Neural cell (in vitro differentiated cells): Measurements from ENCODE around the gene MYO7A. TPM values are rescaled to one million over a fixed set of nuclear protein-coding genes. Genes with fewer than 3 reads are reported as not detected.

Experiments used
- H2AFZ ChIP-seq: fragments of 200-600, 300-800 bp; sonication (generic), shearing (Covaris generic); 2 replicates; pipeline ENCODE4 v1.6.0; 2014; ENCODE audit warnings: low read depth, mild to moderate bottlenecking, antibody characterized with exemption, low read length, moderate library complexity
- H3F3A ChIP-seq: fragments of 200-600 bp; shearing (Covaris generic); 2 replicates; pipeline ENCODE4 v1.6.1; 2016; ENCODE audit warnings: mild to moderate bottlenecking, moderate library complexity, mixed read lengths, antibody characterized with exemption, low read length; ENCODE audit not compliant: insufficient read depth, poor library complexity, severe bottlenecking
- H3K27ac ChIP-seq: fragments of 200-600, 300-800 bp; sonication (generic), shearing (Covaris generic); 2 replicates; pipeline ENCODE4 v1.5.1; 2014; ENCODE audit warnings: mild to moderate bottlenecking, low read length, moderate library complexity
- H3K27me3 ChIP-seq: fragments of 300-800, 200-600 bp; sonication (generic), shearing (Covaris generic); 2 replicates; pipeline ENCODE4 v1.6.0; 2014; ENCODE audit warnings: mild to moderate bottlenecking, low read depth, low read length, moderate library complexity; ENCODE audit not compliant: insufficient read depth
- H3K36me3 ChIP-seq: fragments of 300-800, 200-600 bp; sonication (generic), shearing (Covaris generic); 2 replicates; pipeline ENCODE4 v1.5.1; 2014; ENCODE audit warnings: mild to moderate bottlenecking, antibody characterized with exemption, low read length, moderate library complexity; ENCODE audit not compliant: insufficient read depth
- H3K4me2 ChIP-seq: fragments of 300-800, 200-600 bp; sonication (generic), shearing (Covaris generic); 2 replicates; pipeline ENCODE4 v1.6.0; 2014; ENCODE audit warnings: mild to moderate bottlenecking, low read length
- H3K4me3 ChIP-seq: fragments of 300-800, 200-600 bp; sonication (generic), shearing (Covaris generic); 2 replicates; pipeline ENCODE4 v1.5.1; 2014; ENCODE audit warnings: mild to moderate bottlenecking, low read length, moderate library complexity
- H3K79me2 ChIP-seq: fragments of 200-600 bp; shearing (Covaris generic); replicated peaks from 2 replicates; pipeline ENCODE4 v1.6.0; 2014; ENCODE audit warnings: mild to moderate bottlenecking, low read length, moderate library complexity; ENCODE audit not compliant: insufficient read depth
- H3K9ac ChIP-seq: fragments of 300-800, 200-600 bp; sonication (generic), shearing (Covaris generic); 2 replicates; pipeline ENCODE4 v1.6.1; 2016; ENCODE audit warnings: mild to moderate bottlenecking, low read length, mixed read lengths
- H3K9me2 ChIP-seq: fragments of 200-600 bp; shearing (Covaris generic); 2 replicates; pipeline ENCODE4 v1.6.1; 2016; ENCODE audit warnings: mild to moderate bottlenecking, low read length, mixed read lengths; ENCODE audit not compliant: insufficient read depth
- H3K9me3 ChIP-seq: fragments of 200-600, 300-800 bp; sonication (generic), shearing (Covaris generic); 2 replicates; pipeline ENCODE4 v1.6.1; 2016; ENCODE audit warnings: mild to moderate bottlenecking, mixed run types, low read length, moderate library complexity, mixed read lengths
- H4K20me1 ChIP-seq: fragments of 200-600 bp; shearing (Covaris generic); 2 replicates; pipeline ENCODE4 v1.6.1; 2016; ENCODE audit warnings: mild to moderate bottlenecking, mixed run types; ENCODE audit not compliant: insufficient read depth
- CTCF ChIP-seq: fragments of 450-650 bp; IDR thresholded peaks from 2 replicates; pipeline ENCODE4 v1.5.1; 2014; ENCODE audit warnings: antibody characterized with exemption, mild to moderate bottlenecking, moderate library complexity; ENCODE audit not compliant: poor library complexity, severe bottlenecking
- EP300 ChIP-seq: fragments of 450-650 bp; conservative IDR thresholded peaks from 2 replicates; pipeline ENCODE4 v1.6.1; 2014; ENCODE audit warnings: antibody characterized with exemption, mild to moderate bottlenecking, moderate library complexity; ENCODE audit not compliant: poor library complexity, severe bottlenecking
- EZH2 ChIP-seq: fragments of 200-600, 300-800 bp; shearing (Covaris generic), sonication (generic); IDR thresholded peaks from 2 replicates; pipeline ENCODE4 v1.6.1; 2014; ENCODE audit warnings: antibody characterized with exemption, low read length, borderline replicate concordance, mild to moderate bottlenecking; ENCODE audit not compliant: insufficient read depth, poor library complexity, severe bottlenecking
- MXI1 ChIP-seq: fragments of 450-650 bp; conservative IDR thresholded peaks from 2 replicates; pipeline ENCODE4 v1.6.1; 2014; ENCODE audit warnings: antibody characterized with exemption, mild to moderate bottlenecking; ENCODE audit not compliant: poor library complexity, severe bottlenecking
- POLR2AphosphoS5 ChIP-seq: IDR thresholded peaks from 2 replicates; pipeline ENCODE4 v1.6.1; 2012
- RAD21 ChIP-seq: fragments of 450-650 bp; conservative IDR thresholded peaks from 2 replicates; pipeline ENCODE4 v1.6.1; 2014; ENCODE audit warnings: antibody characterized with exemption, mild to moderate bottlenecking, moderate library complexity
- REST ChIP-seq: IDR thresholded peaks from 2 replicates; pipeline ENCODE4 v1.6.1; 2012; ENCODE audit warnings: borderline replicate concordance
- SMC3 ChIP-seq: fragments of 450-650 bp; conservative IDR thresholded peaks from 2 replicates; pipeline ENCODE4 v1.6.1; 2014; ENCODE audit warnings: antibody characterized with exemption, mild to moderate bottlenecking, moderate library complexity; ENCODE audit not compliant: poor library complexity
- TAF1 ChIP-seq: IDR thresholded peaks from 2 replicates; pipeline ENCODE4 v1.6.1; 2012; ENCODE audit warnings: low read depth
- polyA plus RNA-seq: library from polyadenylated mRNA; depleted of rRNA; stranded (reverse); fragments of >200 nt; gene quantifications from 2 replicates; pipeline ENCODE4 v1.2.3, GENCODE V29; 2014

MYO7A gene
- polyA plus RNA-seq, 1 donor from 2014 or later = 0.61 TPM

- Histone ChIP-seq H4K20me1 (no peaks in the 10 kb centered on the region), H3K9me2 (no peaks in the 10 kb centered on the region), H3K4me3 (no peak overlapping the region), H2AFZ (no peak overlapping the region), H3K36me3 (no peaks in the 10 kb centered on the region), H3K4me2 (no peak overlapping the region), H3K79me2 (no peaks in the 10 kb centered on the region), H3F3A (no peaks in the 10 kb centered on the region), H3K27me3 (no peaks in the 10 kb centered on the region), H3K9ac (no peak overlapping the region), H3K9me3 (no peaks in the 10 kb centered on the region), H3K27ac (no peak overlapping the region)
- TF ChIP-seq RAD21 (no peak), CTCF (no peak), POLR2AphosphoS5 (no peak), EP300 (no peak), MXI1 (no peak), EZH2 (no peak), REST (no peak), TAF1 (no peak)
These were observed 4.5 kb upstream of the MYO7A start for GRCh38 chr11:77123591-77123990.

GRCh38 chr11:77124041-77124440 lies 4.0 kb upstream of the MYO7A start:
- Histone ChIP-seq H3K9me2 (no peaks in the 10 kb centered on the region), H3K27me3 (no peaks in the 10 kb centered on the region), H3K4me2 (no peak overlapping the region), H3K79me2 (no peaks in the 10 kb centered on the region), H4K20me1 (no peaks in the 10 kb centered on the region), H3F3A (no peaks in the 10 kb centered on the region), H3K4me3 (no peak overlapping the region), H3K9ac (no peak overlapping the region), H3K27ac (no peak overlapping the region), H2AFZ (no peak overlapping the region), H3K9me3 (no peaks in the 10 kb centered on the region), H3K36me3 (no peaks in the 10 kb centered on the region)
- TF ChIP-seq POLR2AphosphoS5 = no peak
- no peak for TF ChIP-seq RAD21
- no peak for TF ChIP-seq EZH2
- no peak for TF ChIP-seq REST
- TF ChIP-seq MXI1 = no peak
- no peak for TF ChIP-seq SMC3
- TF ChIP-seq TAF1 = no peak
- TF ChIP-seq EP300 = no peak
- no peak for TF ChIP-seq CTCF
